Measurements from ENCODE around the gene CASQ2. TPM values are rescaled to one million over a fixed set of nuclear protein-coding genes. Genes with fewer than 3 reads are reported as not detected.

Gene CASQ2
- polyA plus RNA-seq, 1 donor (not counting 4 experiments of a cell fraction or from before 2014, with no cell fraction given) = 0.04 TPM

DNA sequence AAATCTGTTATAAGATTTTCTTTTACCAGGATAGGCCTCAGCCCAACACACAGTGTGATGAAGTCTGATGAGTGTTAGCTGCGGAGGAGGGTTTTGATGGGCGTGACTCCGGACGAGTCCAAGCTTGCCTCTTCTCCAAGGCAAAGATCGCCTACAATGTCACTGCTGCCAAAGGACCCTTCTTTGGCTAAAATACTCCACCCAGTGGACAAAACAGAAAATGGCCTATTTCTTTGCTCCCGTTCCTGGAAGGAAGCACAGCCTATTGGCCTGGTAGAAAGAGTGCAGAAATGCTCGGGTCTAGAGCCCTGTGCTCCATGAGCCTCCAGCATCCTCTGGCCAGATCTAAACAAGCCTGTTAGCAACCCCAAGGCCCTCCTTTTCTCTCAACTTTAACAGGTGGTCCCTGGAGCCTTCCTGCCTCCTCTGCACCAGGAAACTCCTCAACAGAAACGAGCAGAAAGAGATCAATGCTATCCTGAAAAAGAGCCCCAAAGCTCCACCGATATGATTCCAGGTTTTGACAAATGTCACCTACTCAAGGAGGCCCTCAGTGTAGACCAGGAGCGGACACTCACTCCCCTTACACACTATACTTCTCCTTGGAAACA, 3.4 kb upstream of the CASQ2 start:
- no peaks in the 10 kb centered on the region for H3K9me1 ChIP-seq (ENCODE audit: control insufficient read depth, extremely low read depth, insufficient read depth, low read length)
- H3K36me3 ChIP-seq (ENCODE audit: control insufficient read depth in 2 of 2, extremely low read depth in 1 of 2, insufficient read depth in 2 of 2, low read length in 2 of 2) = no peaks in the 10 kb centered on the region
- H3K9ac ChIP-seq (ENCODE audit: control insufficient read depth, extremely low read depth, insufficient read depth, low read length) = peak overlapping the region; percentile 71
- no peaks in the 10 kb centered on the region for H3K79me2 ChIP-seq (ENCODE audit: control insufficient read depth, insufficient read depth, low read length)
- H3K9me3 ChIP-seq (ENCODE audit: control insufficient read depth, low read depth, low read length) = no peaks in the 10 kb centered on the region
- H2AFZ ChIP-seq (ENCODE audit: control insufficient read depth, low read length) = peak overlapping the region; percentile 81
- H3K4me2 ChIP-seq (ENCODE audit: control insufficient read depth, extremely low read depth, insufficient read depth, low read depth, low read length) = peak overlapping the region; percentile 80
- FAIRE-seq (peak; percentile 95), DNase-seq (ENCODE audit: low read depth, low spot score) (peak; percentile 84)
- H3K27me3 ChIP-seq (ENCODE audit: control insufficient read depth, extremely low read depth, insufficient read depth, low read length) = no peaks in the 10 kb centered on the region
- dilution Hi-C loops (cut with MboI; ENCODE audit: extremely low pct_ligation_motif_present, low sequenced_read_pairs) = no loop called here
- H3K4me3 ChIP-seq (ENCODE audit: control insufficient read depth in 2 of 3, extremely low read depth in 1 of 3, insufficient read depth in 2 of 3, low read depth in 1 of 3, low read length in 3 of 3) = no peak overlapping the region
- no peaks in the 10 kb centered on the region for H4K20me1 ChIP-seq (ENCODE audit: control insufficient read depth, extremely low read depth, insufficient read depth, low read length)
- H3K4me1 ChIP-seq (ENCODE audit: control insufficient read depth, extremely low read depth, insufficient read depth, low read length) = peaks cover 8% of the 10 kb centered on the region
- H3K27ac ChIP-seq (ENCODE audit: control insufficient read depth, insufficient read depth, low read length) = peak overlapping the region; percentile 87
- TF ChIP-seq, protein P1, sequence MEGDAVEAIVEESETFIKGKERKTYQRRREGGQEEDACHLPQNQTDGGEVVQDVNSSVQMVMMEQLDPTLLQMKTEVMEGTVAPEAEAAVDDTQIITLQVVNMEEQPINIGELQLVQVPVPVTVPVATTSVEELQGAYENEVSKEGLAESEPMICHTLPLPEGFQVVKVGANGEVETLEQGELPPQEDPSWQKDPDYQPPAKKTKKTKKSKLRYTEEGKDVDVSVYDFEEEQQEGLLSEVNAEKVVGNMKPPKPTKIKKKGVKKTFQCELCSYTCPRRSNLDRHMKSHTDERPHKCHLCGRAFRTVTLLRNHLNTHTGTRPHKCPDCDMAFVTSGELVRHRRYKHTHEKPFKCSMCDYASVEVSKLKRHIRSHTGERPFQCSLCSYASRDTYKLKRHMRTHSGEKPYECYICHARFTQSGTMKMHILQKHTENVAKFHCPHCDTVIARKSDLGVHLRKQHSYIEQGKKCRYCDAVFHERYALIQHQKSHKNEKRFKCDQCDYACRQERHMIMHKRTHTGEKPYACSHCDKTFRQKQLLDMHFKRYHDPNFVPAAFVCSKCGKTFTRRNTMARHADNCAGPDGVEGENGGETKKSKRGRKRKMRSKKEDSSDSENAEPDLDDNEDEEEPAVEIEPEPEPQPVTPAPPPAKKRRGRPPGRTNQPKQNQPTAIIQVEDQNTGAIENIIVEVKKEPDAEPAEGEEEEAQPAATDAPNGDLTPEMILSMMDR (optimal IDR thresholded peaks at IDR 0.05 in 1 of 3, IDR thresholded peaks at IDR 0.05 in 1 of 3, conservative IDR thresholded peaks at IDR 0.05 in 1 of 3; ENCODE audit: extremely low read depth in 1 of 3, insufficient read depth in 2 of 3, low read length in 3 of 3) = peak; percentile 71 to 83 (median 81)
- TF ChIP-seq EZH2 (IDR thresholded peaks at IDR 0.05; ENCODE audit: low read length) = no peak

DNA sequence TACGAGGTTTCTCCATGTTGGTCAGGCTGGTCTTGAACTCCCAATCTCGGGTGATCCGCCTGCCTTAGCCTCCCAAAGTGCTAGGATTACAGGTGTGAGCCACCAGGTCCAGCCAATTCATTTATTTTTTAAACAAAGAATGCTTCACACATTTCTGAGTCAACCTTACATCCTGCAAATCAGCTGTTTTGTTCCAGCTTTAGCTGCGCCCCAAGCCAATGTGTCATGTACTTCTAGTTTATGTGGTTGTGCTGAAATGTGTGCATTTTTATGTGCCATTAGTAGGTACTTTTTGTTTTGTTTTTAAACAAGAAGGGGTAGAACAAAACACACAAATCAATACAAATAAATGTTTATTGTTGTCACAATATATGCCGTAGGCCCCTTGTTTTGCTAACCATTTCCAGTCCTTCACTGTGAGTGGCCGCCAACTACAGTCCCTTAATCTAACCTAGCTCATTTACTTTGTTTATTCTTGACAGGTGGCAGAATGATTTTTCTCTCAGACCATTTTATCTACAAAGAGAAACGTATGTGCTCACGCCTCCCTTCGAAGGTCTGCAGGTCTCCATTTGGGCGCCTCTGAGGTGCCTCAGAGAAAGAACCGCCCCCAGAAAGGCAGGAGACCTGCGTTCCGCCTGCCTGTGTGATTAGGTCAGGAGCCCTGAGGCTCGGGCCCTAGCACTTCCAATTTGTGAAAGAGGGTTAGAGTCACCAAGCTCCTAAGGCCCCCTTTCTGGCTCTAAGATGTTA, 2.8 kb upstream of the CASQ2 start:
- peak overlapping the region; percentile 81 for H2AFZ ChIP-seq (ENCODE audit: control insufficient read depth, low read length)
- no peaks in the 10 kb centered on the region for H3K79me2 ChIP-seq (ENCODE audit: control insufficient read depth, insufficient read depth, low read length)
- FAIRE-seq (no peak), DNase-seq (ENCODE audit: low read depth, low spot score) (peak; percentile 69)
- no peak overlapping the region for H3K4me3 ChIP-seq (ENCODE audit: control insufficient read depth in 2 of 3, extremely low read depth in 1 of 3, insufficient read depth in 2 of 3, low read depth in 1 of 3, low read length in 3 of 3)
- no peaks in the 10 kb centered on the region for H3K9me1 ChIP-seq (ENCODE audit: control insufficient read depth, extremely low read depth, insufficient read depth, low read length)
- TF ChIP-seq EZH2 (IDR thresholded peaks at IDR 0.05; ENCODE audit: low read length) = no peak
- TF ChIP-seq, protein P1 (optimal IDR thresholded peaks at IDR 0.05 in 1 of 3, IDR thresholded peaks at IDR 0.05 in 1 of 3, conservative IDR thresholded peaks at IDR 0.05 in 1 of 3; ENCODE audit: extremely low read depth in 1 of 3, insufficient read depth in 2 of 3, low read length in 3 of 3) = no peak
- H3K27me3 ChIP-seq (ENCODE audit: control insufficient read depth, extremely low read depth, insufficient read depth, low read length) = no peaks in the 10 kb centered on the region
- H3K27ac ChIP-seq (ENCODE audit: control insufficient read depth, insufficient read depth, low read length) = peak overlapping the region; percentile 87
- no peaks in the 10 kb centered on the region for H3K36me3 ChIP-seq (ENCODE audit: control insufficient read depth in 2 of 2, extremely low read depth in 1 of 2, insufficient read depth in 2 of 2, low read length in 2 of 2)
- peaks cover 8% of the 10 kb centered on the region for H3K4me1 ChIP-seq (ENCODE audit: control insufficient read depth, extremely low read depth, insufficient read depth, low read length)
- H4K20me1 ChIP-seq (ENCODE audit: control insufficient read depth, extremely low read depth, insufficient read depth, low read length) = no peaks in the 10 kb centered on the region
- peak overlapping the region; percentile 71 for H3K9ac ChIP-seq (ENCODE audit: control insufficient read depth, extremely low read depth, insufficient read depth, low read length)
- no peaks in the 10 kb centered on the region for H3K9me3 ChIP-seq (ENCODE audit: control insufficient read depth, low read depth, low read length)
- dilution Hi-C loops (cut with MboI; ENCODE audit: extremely low pct_ligation_motif_present, low sequenced_read_pairs) = no loop called here
- peak overlapping the region; percentile 80 for H3K4me2 ChIP-seq (ENCODE audit: control insufficient read depth, extremely low read depth, insufficient read depth, low read depth, low read length)
